GM12891 (cell line): Measurements from ENCODE around the gene FKBP10.

Experiments
- PAX5 ChIP-seq: IDR thresholded peaks from 2 replicates; pipeline ENCODE4 v1.6.1; 2011; ENCODE audit warnings: low read length, moderate library complexity, mild to moderate bottlenecking; ENCODE audit not compliant: insufficient read depth, severe bottlenecking
- POLR2A ChIP-seq: IDR thresholded peaks from 2 replicates; pipeline ENCODE4 v1.6.1; 2011; ENCODE audit warnings: low read depth, low read length, control low read depth
- POLR2AphosphoS5 ChIP-seq: IDR thresholded peaks from 2 replicates; pipeline ENCODE4 v1.6.1; 2011; ENCODE audit warnings: low read depth, low read length, control low read depth
- POU2F2 ChIP-seq: IDR thresholded peaks from 2 replicates; pipeline ENCODE4 v1.6.1; 2011; ENCODE audit warnings: low read depth, mild to moderate bottlenecking, control low read depth, low read length, moderate library complexity
- SPI1 ChIP-seq: IDR thresholded peaks from 2 replicates; pipeline ENCODE4 v1.6.1; 2011; ENCODE audit warnings: low read depth, low read length, control low read depth
- TAF1 ChIP-seq: IDR thresholded peaks from 2 replicates; pipeline ENCODE4 v1.6.1; 2011; ENCODE audit warnings: low read depth, low read length, control low read depth

DNA sequence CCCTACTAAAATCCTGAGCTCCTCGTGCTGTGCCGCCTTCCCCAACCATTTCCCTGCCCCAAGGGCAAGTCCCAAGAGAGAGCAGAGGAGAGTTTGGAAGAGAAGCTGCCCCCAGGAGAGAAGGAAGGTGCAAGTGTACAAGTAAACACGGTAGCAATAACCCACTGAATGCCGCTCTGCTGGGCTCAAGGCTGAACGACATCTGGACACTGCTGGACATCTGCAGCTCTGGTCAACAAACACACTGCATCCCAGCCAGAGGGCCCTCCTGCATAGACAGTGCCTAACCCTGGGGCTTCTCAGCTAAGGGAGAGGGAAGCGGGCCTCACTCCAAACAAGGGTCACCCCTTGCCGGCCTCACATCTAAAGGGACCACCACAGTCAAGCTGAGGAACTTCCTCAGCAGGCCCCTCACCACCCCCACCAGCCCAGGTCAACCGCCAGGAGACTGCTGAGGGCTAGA is 39.0 kb upstream of the FKBP10 start:
- TF ChIP-seq POLR2A, result no peak
- TF ChIP-seq TAF1, result no peak
- TF ChIP-seq POU2F2, result no peak
- no peak for TF ChIP-seq PAX5
- TF ChIP-seq POLR2AphosphoS5, result no peak
- TF ChIP-seq SPI1, result no peak
